ENCODE results near the gene GRK5.
"Not testable (repeated sequence)": the region's sequence is repeated elsewhere in the genome, so short reads cannot be mapped to it uniquely, and the experiment has no call there.

Gene GRK5

DNA sequence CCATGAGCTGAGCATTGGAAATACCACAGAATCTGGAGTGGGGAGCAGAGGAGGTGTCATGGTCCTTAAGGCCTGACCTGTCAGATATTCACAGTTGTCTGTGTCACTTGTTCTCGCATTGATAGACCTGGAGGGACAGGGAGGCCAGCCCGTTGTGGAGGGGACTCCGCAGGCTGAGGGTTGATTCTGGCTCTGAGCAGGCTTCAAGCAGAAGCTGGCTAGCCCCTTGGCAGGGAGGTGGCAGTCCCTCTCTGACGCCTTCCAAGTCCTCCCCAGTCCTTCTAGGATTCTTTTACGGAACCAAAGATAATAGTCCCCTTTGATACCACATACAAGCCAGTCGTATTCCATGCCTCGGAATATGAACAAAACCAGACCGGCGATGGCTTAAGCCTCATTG is 65.4 kb downstream of the GRK5 start:
- no peak for DNase-seq (ENCODE audit: low read depth)
- no peak overlapping the region for H3K4me3 ChIP-seq (ENCODE audit: low read depth, low read length)
- TF ChIP-seq CTCF (IDR thresholded peaks at IDR 0.05; ENCODE audit: control insufficient read depth, extremely low read depth, insufficient read depth): no peak

- H3K4me3 ChIP-seq (ENCODE audit: low read depth, low read length): no peak overlapping the region
- no peak for TF ChIP-seq CTCF (IDR thresholded peaks at IDR 0.05; ENCODE audit: control insufficient read depth, extremely low read depth, insufficient read depth)
- no peak for DNase-seq (ENCODE audit: low read depth)
Measured at GRCh38 chr10:119273413-119273812, 66.0 kb downstream of the GRK5 start.

DNA sequence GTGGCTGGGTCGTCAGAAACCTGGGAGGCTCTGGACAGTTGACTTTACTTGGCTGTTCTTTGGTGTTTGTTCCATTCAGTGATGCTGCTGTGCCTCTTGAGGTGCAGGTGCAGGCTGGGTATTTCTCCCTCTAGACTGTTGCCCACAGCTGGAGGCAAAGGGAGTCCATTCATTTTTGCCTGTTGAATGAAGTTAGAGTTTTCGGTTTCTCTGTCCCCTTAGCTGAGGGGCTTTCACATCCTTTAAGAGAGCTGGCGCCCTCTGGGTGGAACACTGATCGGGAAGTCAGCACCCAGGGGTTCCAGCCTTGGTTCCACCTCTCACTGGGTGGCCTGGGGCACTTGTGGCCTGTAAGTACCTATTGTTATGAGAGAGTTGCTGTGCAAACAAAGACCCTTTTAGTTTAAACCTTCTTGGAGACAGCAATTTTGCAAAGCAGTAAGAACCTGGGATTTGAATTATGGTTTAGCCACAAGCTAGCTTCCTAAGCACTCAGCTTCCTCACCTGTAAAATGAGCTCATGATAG is 67.2 kb downstream of the GRK5 start:
- DNase-seq (ENCODE audit: low read depth): no peak
- no peak for TF ChIP-seq CTCF (IDR thresholded peaks at IDR 0.05; ENCODE audit: control insufficient read depth, extremely low read depth, insufficient read depth)
- no peak overlapping the region for H3K4me3 ChIP-seq (ENCODE audit: low read depth, low read length)

- DNase-seq (ENCODE audit: low read depth): no peak
- TF ChIP-seq CTCF (IDR thresholded peaks at IDR 0.05; ENCODE audit: control insufficient read depth, extremely low read depth, insufficient read depth): no peak
- no peak overlapping the region for H3K4me3 ChIP-seq (ENCODE audit: low read depth, low read length)
Measured at GRCh38 chr10:119275085-119275484, 67.7 kb downstream of the GRK5 start.

DNA sequence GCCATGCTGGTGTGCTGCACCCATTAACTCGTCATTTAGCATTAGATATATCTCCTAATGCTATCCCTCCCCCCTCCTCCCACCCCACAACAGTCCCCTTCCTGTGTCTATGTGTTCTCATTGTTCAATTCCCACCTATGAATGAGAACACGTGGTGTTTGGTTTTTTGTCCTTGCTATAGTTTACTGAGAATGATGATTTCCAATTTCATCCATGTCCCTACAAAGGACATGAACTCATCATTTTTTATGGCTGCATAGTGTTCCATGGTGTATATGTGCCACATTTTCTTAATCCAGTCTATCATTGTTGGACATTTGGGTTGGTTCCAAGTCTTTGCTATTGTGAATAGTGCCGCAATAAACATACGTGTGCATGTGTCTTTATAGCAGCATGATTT is 68.8 kb downstream of the GRK5 start:
- not testable (repeated sequence) for H3K4me3 ChIP-seq (ENCODE audit: low read depth, low read length); DNase-seq (ENCODE audit: low read depth)

DNA sequence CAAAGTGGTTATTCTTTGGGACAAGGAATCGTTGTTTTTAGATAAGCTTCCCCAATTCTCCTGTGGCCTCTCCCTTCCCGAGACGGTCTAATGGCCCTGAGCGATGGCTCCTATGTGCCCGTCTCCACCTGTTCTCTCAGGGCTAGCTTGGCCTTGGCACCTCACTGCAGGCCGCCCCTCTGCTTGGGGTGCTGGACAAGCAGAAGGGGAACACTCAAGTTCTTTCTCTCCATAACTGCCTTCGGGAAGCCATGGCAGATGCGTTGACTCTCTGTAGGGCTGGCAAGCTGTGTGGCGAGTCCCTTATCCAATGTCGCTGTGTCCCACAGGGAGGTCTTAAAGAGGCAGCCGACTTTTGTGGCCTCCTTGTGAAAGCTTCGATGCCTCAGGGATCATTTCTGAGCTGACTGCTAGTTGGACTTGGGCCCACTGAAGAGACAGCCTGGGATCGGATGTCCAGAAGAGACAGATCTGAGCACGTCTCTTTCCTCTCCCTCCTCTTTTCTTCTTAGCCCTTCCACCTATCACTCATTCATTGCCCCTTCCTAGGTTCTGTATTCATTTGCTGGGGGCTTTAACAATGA is 70.8 kb downstream of the GRK5 start:
- no peak for DNase-seq (ENCODE audit: low read depth)
- no peak for TF ChIP-seq CTCF (IDR thresholded peaks at IDR 0.05; ENCODE audit: control insufficient read depth, extremely low read depth, insufficient read depth)
- no peak overlapping the region for H3K4me3 ChIP-seq (ENCODE audit: low read depth, low read length)

DNA sequence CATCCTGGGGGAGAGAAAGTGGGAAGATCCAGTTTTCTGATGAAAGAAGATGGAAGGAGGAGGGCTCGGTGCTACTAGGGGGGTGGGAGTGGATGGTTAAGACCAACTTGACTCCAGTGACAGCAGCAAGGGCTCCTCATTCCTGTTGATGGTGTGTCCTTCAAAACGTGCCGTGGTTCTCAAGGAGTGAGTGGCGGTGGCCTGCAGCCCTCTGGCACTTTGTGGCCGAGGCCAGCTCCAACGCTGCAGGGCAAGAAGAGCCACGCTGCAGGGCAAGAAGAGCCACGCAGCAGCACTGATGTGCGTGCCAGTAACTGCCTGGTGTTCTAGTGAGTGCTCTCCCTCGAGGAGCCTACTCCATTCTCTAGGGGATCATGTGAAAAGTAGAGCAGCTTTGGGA is 72.1 kb downstream of the GRK5 start:
- DNase-seq (ENCODE audit: low read depth): no peak
- no peak for TF ChIP-seq CTCF (IDR thresholded peaks at IDR 0.05; ENCODE audit: control insufficient read depth, extremely low read depth, insufficient read depth)
- no peak overlapping the region for H3K4me3 ChIP-seq (ENCODE audit: low read depth, low read length)
